ENCODE data around the gene PLP1.

- TF ChIP-seq CTCF (IDR thresholded peaks at IDR 0.05) (no peak), POLR2A (IDR thresholded peaks at IDR 0.05) (no peak)
These were observed 62.8 kb downstream of the PLP1 start for GRCh38 chrX:103839404-103839803.
